B cell (primary cell): ENCODE results near the gene MORF4L1.

Source experiments
- EZH2 ChIP-seq: IDR thresholded peaks from 2 replicates; pipeline ENCODE4 v1.6.1; 2012; ENCODE audit warnings: borderline replicate concordance, low read depth, mild to moderate bottlenecking, moderate library complexity, low read length; ENCODE audit not compliant: insufficient read depth, poor library complexity, severe bottlenecking
- TF ChIP-seq, protein P1 (sequence below): fragments of 200-600 bp; IDR thresholded peaks from one replicate; pipeline ENCODE4 v1.8.0; 2022; ENCODE audit warnings: antibody characterized with exemption, mild to moderate bottlenecking

DNA sequence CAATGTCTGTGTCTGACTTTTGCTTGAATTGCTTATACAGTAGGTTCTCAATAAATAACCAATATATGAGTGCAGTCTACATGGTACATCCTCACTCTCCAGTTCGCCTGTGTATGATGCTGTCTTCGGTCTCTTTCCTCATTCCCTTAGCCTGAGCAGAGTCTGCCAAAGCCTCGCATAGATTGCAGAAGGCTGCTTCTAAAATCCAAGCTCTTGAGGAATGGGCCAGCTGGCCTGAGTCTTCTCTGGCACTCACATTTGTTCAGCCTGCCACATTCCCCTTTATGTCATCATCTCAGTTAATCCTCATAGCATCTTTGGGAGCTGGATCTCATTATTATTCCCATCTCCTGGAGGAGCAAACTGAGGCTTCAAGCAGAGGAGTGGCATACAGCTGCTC is 34.2 kb upstream of the MORF4L1 start:
- TF ChIP-seq, protein P1, sequence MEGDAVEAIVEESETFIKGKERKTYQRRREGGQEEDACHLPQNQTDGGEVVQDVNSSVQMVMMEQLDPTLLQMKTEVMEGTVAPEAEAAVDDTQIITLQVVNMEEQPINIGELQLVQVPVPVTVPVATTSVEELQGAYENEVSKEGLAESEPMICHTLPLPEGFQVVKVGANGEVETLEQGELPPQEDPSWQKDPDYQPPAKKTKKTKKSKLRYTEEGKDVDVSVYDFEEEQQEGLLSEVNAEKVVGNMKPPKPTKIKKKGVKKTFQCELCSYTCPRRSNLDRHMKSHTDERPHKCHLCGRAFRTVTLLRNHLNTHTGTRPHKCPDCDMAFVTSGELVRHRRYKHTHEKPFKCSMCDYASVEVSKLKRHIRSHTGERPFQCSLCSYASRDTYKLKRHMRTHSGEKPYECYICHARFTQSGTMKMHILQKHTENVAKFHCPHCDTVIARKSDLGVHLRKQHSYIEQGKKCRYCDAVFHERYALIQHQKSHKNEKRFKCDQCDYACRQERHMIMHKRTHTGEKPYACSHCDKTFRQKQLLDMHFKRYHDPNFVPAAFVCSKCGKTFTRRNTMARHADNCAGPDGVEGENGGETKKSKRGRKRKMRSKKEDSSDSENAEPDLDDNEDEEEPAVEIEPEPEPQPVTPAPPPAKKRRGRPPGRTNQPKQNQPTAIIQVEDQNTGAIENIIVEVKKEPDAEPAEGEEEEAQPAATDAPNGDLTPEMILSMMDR: no peak
- TF ChIP-seq EZH2: no peak
